GM23338 (cell line): ENCODE data around the gene CETP.

Source experiments
- EZH2 ChIP-seq: fragments of 200-600 bp; sonication (generic); IDR thresholded peaks from one replicate; pipeline ENCODE4 v1.8.0; 2017; ENCODE audit warnings: antibody characterized with exemption, mild to moderate bottlenecking, low read depth; ENCODE audit not compliant: unreplicated experiment
- ZNF331 ChIP-seq: fragments of 250-450 bp; sonication (Bioruptor Pico); IDR thresholded peaks from 2 replicates; pipeline ENCODE4 v1.5.0; 2020; ENCODE audit warnings: low read depth, mild to moderate bottlenecking, moderate library complexity
- TF ChIP-seq, protein P1 (sequence below), 2 experiments: fragments of 200-600 bp in 1 of 2; sonication (generic) in 1 of 2; conservative IDR thresholded peaks; 2 replicates each; pipeline versions ENCODE4 v1.5.1 to v1.6.1; 2016 to 2017; ENCODE audit warnings: antibody characterized with exemption in 2 of 2, low read depth in 2 of 2, mild to moderate bottlenecking in 2 of 2, moderate library complexity in 1 of 2

DNA sequence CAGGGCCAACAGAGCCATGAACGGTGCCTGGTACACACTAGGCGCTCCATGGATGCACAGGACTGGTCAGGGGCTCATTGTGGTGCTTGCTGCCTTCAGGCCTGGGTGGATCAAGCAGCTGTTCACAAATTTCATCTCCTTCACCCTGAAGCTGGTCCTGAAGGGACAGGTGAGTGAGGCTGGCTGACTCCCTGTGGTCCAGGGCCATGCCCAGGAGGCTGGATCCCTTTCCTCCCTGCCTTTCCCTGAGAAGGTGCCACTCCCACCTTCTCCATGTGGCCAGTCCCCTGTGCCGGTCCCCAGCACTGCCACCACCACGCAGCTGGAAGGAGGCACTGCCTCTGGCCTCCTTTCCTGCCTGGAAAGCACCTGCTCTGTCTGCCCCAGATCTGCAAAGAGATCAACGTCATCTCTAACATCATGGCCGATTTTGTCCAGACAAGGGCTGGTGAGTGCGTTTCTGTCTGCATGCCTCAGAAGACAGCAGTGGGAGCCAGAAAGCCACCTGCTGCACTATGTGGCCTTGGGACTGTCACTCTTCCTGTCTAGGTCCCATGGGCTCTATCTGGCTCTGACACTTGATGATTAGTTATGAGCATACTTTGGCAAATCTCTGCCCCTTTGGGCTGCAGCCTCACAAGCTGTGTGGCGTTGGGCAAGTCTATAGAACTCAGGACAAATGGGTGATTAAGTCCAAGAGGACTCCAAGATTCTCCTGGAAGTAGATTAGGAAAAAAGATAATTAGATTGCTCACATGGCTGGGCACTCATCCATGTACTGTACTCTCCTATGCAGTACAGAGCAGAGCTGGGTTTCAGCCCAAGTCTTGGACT, 9.4 kb downstream of the CETP start:
- TF ChIP-seq, protein P1, sequence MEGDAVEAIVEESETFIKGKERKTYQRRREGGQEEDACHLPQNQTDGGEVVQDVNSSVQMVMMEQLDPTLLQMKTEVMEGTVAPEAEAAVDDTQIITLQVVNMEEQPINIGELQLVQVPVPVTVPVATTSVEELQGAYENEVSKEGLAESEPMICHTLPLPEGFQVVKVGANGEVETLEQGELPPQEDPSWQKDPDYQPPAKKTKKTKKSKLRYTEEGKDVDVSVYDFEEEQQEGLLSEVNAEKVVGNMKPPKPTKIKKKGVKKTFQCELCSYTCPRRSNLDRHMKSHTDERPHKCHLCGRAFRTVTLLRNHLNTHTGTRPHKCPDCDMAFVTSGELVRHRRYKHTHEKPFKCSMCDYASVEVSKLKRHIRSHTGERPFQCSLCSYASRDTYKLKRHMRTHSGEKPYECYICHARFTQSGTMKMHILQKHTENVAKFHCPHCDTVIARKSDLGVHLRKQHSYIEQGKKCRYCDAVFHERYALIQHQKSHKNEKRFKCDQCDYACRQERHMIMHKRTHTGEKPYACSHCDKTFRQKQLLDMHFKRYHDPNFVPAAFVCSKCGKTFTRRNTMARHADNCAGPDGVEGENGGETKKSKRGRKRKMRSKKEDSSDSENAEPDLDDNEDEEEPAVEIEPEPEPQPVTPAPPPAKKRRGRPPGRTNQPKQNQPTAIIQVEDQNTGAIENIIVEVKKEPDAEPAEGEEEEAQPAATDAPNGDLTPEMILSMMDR (conservative IDR thresholded peaks at IDR 0.05; ENCODE audit: low read depth in 2 of 2), result no peak
- no peak for TF ChIP-seq EZH2
- TF ChIP-seq ZNF331 (CRISPR knock-in tag), result no peak
